HepG2 (cell line): ENCODE measurements around the gene CYP11A1. TPM values are rescaled to one million over a fixed set of nuclear protein-coding genes. Genes with fewer than 3 reads are reported as not detected.
A peak's percentile ranks its signal among the peaks of the same experiment; 100 is the strongest.

Experiments used
- ATAC-seq: fragments of 200-7000 bp; cut with Tn5 transposase; 3 replicates; pipeline ENCODE4 v1.9.1; 2020; ENCODE audit warnings: mild to moderate bottlenecking, moderate library complexity
- BruUV-seq: library from RNA; stranded (reverse); fragments of 400-500 nt; replicated peaks from 2 replicates; lab custom pipeline; 2021; lab: Mats Ljungman, UMichigan
- CTCF ChIA-PET: fragments of 300-600 bp; formaldehyde crosslinking; extraction: SDS; loops from one replicate; lab custom pipeline; 2021; ENCODE audit warnings: low total read pairs, inconsistent platforms, low intra/inter-chr PET ratio; lab: Yijun Ruan, JAX
- POLR2A ChIA-PET: fragments of 350-600 bp; sonication (Branson Sonifier 250); formaldehyde crosslinking; loops from one replicate; lab custom pipeline; 2020; ENCODE audit warnings: antibody characterized with exemption, inconsistent platforms; lab: Yijun Ruan, JAX
- DNase-seq: peaks from one replicate; pipeline ENCODE4 v3.0.0-alpha.2; 2015; ENCODE audit warnings: low spot score
- FAIRE-seq: peaks from 3 replicates; lab custom pipeline; 2011; peaks lifted over from hg19 to GRCh38; lab: Jason Lieb, UNC
- H2AFZ ChIP-seq: one replicate; pipeline ENCODE4 v1.6.1; 2011; ENCODE audit warnings: low read length, inconsistent platforms
- H3K27ac ChIP-seq: fragments of 300-600 bp; 3 replicates; pipeline ENCODE4 v1.8.0; 2011; ENCODE audit warnings: mixed run types, mild to moderate bottlenecking, mixed read lengths, low read length, inconsistent platforms; ENCODE audit not compliant: insufficient read depth; ENCODE audit errors: extremely low read length
- H3K27me3 ChIP-seq, 2 experiments: fragments of 200-600 bp in 1 of 2; 2 replicates in 1 of 2; 3 replicates in 1 of 2; pipeline versions ENCODE4 v1.6.0 to v1.8.0; 2011; ENCODE audit warnings: low read length in 2 of 2, mild to moderate bottlenecking in 2 of 2, moderate library complexity in 2 of 2, inconsistent platforms in 1 of 2; ENCODE audit not compliant: insufficient read depth in 2 of 2, control insufficient read depth in 1 of 2
- H3K36me3 ChIP-seq, 2 experiments: fragments of 200-600 bp in 1 of 2; replicated peaks in 1 of 2; 2 replicates in 1 of 2; 3 replicates in 1 of 2; pipeline versions ENCODE4 v1.5.1 to v1.8.0; 2011; ENCODE audit warnings: low read length in 2 of 2, inconsistent platforms in 1 of 2; ENCODE audit not compliant: insufficient read depth in 2 of 2, control insufficient read depth in 1 of 2
- H3K4me1 ChIP-seq: 2 replicates; pipeline ENCODE4 v1.5.1; 2012; ENCODE audit warnings: low read length, inconsistent platforms; ENCODE audit not compliant: insufficient read depth
- H3K4me2 ChIP-seq: 2 replicates; pipeline ENCODE4 v1.6.0; 2011; ENCODE audit warnings: low read depth, low read length, inconsistent platforms
- H3K4me3 ChIP-seq, 3 experiments: fragments of 200-600 bp in 1 of 3; sonication (generic), shearing (Covaris generic) in 1 of 3; replicated peaks in 1 of 3; 2 replicates each; pipeline ENCODE4 v1.5.1; 2011 to 2016; ENCODE audit warnings: low read length in 3 of 3, inconsistent platforms in 2 of 3, low read depth in 2 of 3, mild to moderate bottlenecking in 2 of 3, control low read depth in 1 of 3, mixed read lengths in 1 of 3; ENCODE audit not compliant: insufficient read depth in 1 of 3
- H3K79me2 ChIP-seq: one replicate; pipeline ENCODE4 v1.6.1; 2011; ENCODE audit warnings: low read length, inconsistent platforms; ENCODE audit not compliant: insufficient read depth
- H3K9ac ChIP-seq: 2 replicates; pipeline ENCODE4 v1.6.0; 2011; ENCODE audit warnings: mild to moderate bottlenecking, low read depth, low read length, inconsistent platforms; ENCODE audit not compliant: insufficient read depth
- H3K9me3 ChIP-seq: 2 replicates; pipeline ENCODE4 v1.5.1; 2012; ENCODE audit warnings: mild to moderate bottlenecking, low read length
- H4K20me1 ChIP-seq: 2 replicates; pipeline ENCODE4 v1.6.0; 2011; ENCODE audit warnings: inconsistent platforms, mild to moderate bottlenecking, low read length, moderate library complexity; ENCODE audit not compliant: insufficient read depth
- AGO1 ChIP-seq: fragments of 200-400 bp; formaldehyde crosslinking; IDR thresholded peaks from 2 replicates; pipeline ENCODE4 v1.6.1; 2017; ENCODE audit warnings: mild to moderate bottlenecking, low read depth, low read length, moderate library complexity; ENCODE audit not compliant: poor library complexity, severe bottlenecking
- ARNTL ChIP-seq: sonication (generic); formaldehyde crosslinking; IDR thresholded peaks from 2 replicates; pipeline ENCODE4 v1.4.0; 2020; ENCODE audit warnings: mild to moderate bottlenecking, missing genetic modification reagents
- CBX5 ChIP-seq: sonication (generic); formaldehyde crosslinking; IDR thresholded peaks from 2 replicates; pipeline ENCODE4 v1.4.0; 2020; ENCODE audit warnings: missing genetic modification reagents, borderline replicate concordance
- FOXM1 ChIP-seq: sonication (generic); formaldehyde crosslinking; IDR thresholded peaks from 2 replicates; pipeline ENCODE4 v1.5.0; 2020; ENCODE audit warnings: missing genetic modification reagents
- KDM5B ChIP-seq: sonication (generic); formaldehyde crosslinking; IDR thresholded peaks from 2 replicates; pipeline ENCODE4 v1.4.0; 2020; ENCODE audit warnings: missing genetic modification reagents, mild to moderate bottlenecking, borderline replicate concordance
- MEIS1 ChIP-seq: sonication (generic); formaldehyde crosslinking; IDR thresholded peaks from 2 replicates; pipeline ENCODE4 v1.9.0; 2021; ENCODE audit warnings: mild to moderate bottlenecking, missing genetic modification reagents, moderate library complexity, borderline replicate concordance
- RARA ChIP-seq: IDR thresholded peaks from 2 replicates; pipeline ENCODE4 v1.6.1; 2016; ENCODE audit warnings: missing genetic modification reagents, missing compliant biosample characterization
- RCOR2 ChIP-seq: IDR thresholded peaks from 2 replicates; pipeline ENCODE4 v1.6.1; 2016; ENCODE audit warnings: missing biosample characterization, missing genetic modification reagents
- SKI ChIP-seq: fragments of 450-650 bp; IDR thresholded peaks from one replicate; pipeline ENCODE4 v1.6.1; 2018; ENCODE audit warnings: mild to moderate bottlenecking; ENCODE audit not compliant: partially characterized antibody
- TP53 ChIP-seq: sonication (generic); formaldehyde crosslinking; conservative IDR thresholded peaks from 2 replicates; pipeline ENCODE4 v1.4.0; 2020; ENCODE audit warnings: missing genetic modification reagents
- ZNF530 ChIP-seq: sonication (generic); formaldehyde crosslinking; IDR thresholded peaks from 2 replicates; pipeline ENCODE4 v1.5.0; 2020; ENCODE audit warnings: low read depth, mild to moderate bottlenecking, missing genetic modification reagents
- ZNF549 ChIP-seq: sonication (generic); formaldehyde crosslinking; IDR thresholded peaks from 2 replicates; pipeline ENCODE4 v1.5.0; 2020; ENCODE audit warnings: missing genetic modification reagents
- ZNF572 ChIP-seq: sonication (generic); formaldehyde crosslinking; IDR thresholded peaks from 2 replicates; pipeline ENCODE4 v1.5.1; 2020; ENCODE audit warnings: mild to moderate bottlenecking, missing genetic modification reagents
- ZNF788 ChIP-seq: sonication (generic); formaldehyde crosslinking; IDR thresholded peaks from 2 replicates; pipeline ENCODE4 v1.5.0; 2020; ENCODE audit warnings: mild to moderate bottlenecking, missing genetic modification reagents, borderline replicate concordance
- ZSCAN31 ChIP-seq: sonication (generic); formaldehyde crosslinking; IDR thresholded peaks from 2 replicates; pipeline ENCODE4 v1.5.0; 2020; ENCODE audit warnings: low read depth, mild to moderate bottlenecking, missing genetic modification reagents
- WGBS: methylation state at CpG from one replicate; pipeline ENCODE4 v1.1.6; 2017; ENCODE audit warnings: low lambda C conversion rate; 5-methylcytosine and 5-hydroxymethylcytosine counted together
- in situ Hi-C: cut with HindIII; loops from 2 replicates; pipeline ENCODE4 v1.10.0; 2017; ENCODE audit warnings: low pct_unique_long_range_greater_than_20kb; ENCODE audit not compliant: extremely low pct_ligation_motif_present
- intact Hi-C: fragments of 100-400 bp; cut with micrococcal nuclease; formaldehyde crosslinking; loops from one replicate; pipeline ENCODE4 v1.10.0; 2022; ENCODE audit not compliant: unreplicated experiment
- polyA plus RNA-seq, 8 experiments: library from polyadenylated mRNA; depleted of rRNA in 3 of 8; stranded (reverse) in 7 of 8; unstranded in 1 of 8; fragments of >200 nt; fragmentation: Illumina TruSeq in 4 of 8; extraction: Trizol in 4 of 8; gene quantifications; 2 replicates each; pipeline versions ENCODE4 v1.2.1 to v1.2.3, GENCODE V29; 2011 to 2016; ENCODE audit warnings: low read depth in 4 of 8, missing spikeins in 1 of 8, mixed read lengths in 1 of 8; ENCODE audit not compliant: insufficient read depth in 1 of 8
- total RNA-seq, 5 experiments: library from RNA; depleted of rRNA; stranded (reverse); fragments of >200 nt; fragmentation: Illumina TruSeq; extraction: Trizol; gene quantifications; 2 replicates each; pipeline ENCODE4 v1.2.3, GENCODE V29; 2016; ENCODE audit warnings: low read depth in 1 of 5
- TF ChIP-seq, protein P1 (sequence below): sonication (generic); formaldehyde crosslinking; IDR thresholded peaks from 2 replicates; pipeline ENCODE4 v1.4.0; 2020; ENCODE audit warnings: missing genetic modification reagents
- TF ChIP-seq, protein P2 (sequence below): sonication (generic); formaldehyde crosslinking; IDR thresholded peaks from 2 replicates; pipeline ENCODE4 v1.4.0; 2020; ENCODE audit warnings: low read depth, mild to moderate bottlenecking, missing genetic modification reagents

Gene CYP11A1
- total and polyA plus RNA-seq, 2 of the 13 experiments (the other 11 are each of a cell fraction or from before 2014, with no cell fraction given), result 0.66 to 0.92 TPM

DNA sequence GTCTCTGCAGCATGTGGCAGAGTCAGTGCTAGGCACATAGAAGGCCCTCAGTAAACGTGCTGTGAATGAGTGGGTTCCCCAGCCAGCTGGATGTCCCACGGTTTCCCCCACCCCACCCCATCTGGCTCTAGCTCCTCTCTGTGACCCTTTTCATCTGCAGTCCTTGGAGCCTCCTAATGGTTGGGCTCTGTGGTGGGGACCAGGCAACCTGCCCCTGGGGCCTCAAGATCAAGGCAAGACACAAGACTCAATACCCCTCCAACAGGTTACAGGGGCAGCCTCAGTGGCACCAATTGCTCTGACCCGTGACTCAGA lies 17.1 kb upstream of the CYP11A1 start:
- no peak overlapping the region for H2AFZ ChIP-seq
- ChIA-PET POLR2A (interaction anchor here (1.1 to 8.8 kb wide), 9 partner anchors 9 to 77 kb away, joined by 3 to 124 read pairs (median 6); partner anchors contain the start of genes SEMA7A and UBL7), CTCF (interaction anchor here (3.5 kb wide), 1 partner anchor 55 kb away, joined by 77 read pairs; no protein-coding TSS in a partner anchor)
- peaks cover 3 to 11% of the 10 kb centered on the region in 2 experiments; a peak in 3 of 5 replicates for H3K27me3 ChIP-seq
- DNase-seq (no peak), ATAC-seq (no peak), FAIRE-seq (no peak)
- no peak overlapping the region for H3K27ac ChIP-seq
- intact Hi-C loops, result loop anchor here (2.0 kb wide), 1 partner anchor 76 kb away; the partner anchor contains the start of gene UBL7
- 0 out of 2 replicates have a peak overlapping the region, but pooled peaks have one; percentile 70 for H3K4me2 ChIP-seq
- in situ Hi-C loops, result loop anchor here (5.0 kb wide), 1 partner anchor 103 kb away; no protein-coding TSS in a partner anchor
- BruUV-seq, result no TSS peak
- no peak overlapping the region for H3K9ac ChIP-seq
- no peaks in the 10 kb centered on the region for H3K36me3 ChIP-seq
- TF ChIP-seq ZNF530 (CRISPR knock-in tag) (no peak), TP53 (no peak), CBX5 (no peak), RARA (CRISPR knock-in tag) (no peak), ZNF788 (CRISPR knock-in tag) (no peak), SKI (no peak), FOXM1 (no peak), ZNF572 (CRISPR knock-in tag) (no peak), ARNTL (CRISPR knock-in tag) (no peak), KDM5B (CRISPR knock-in tag) (no peak), ZNF549 (CRISPR knock-in tag) (no peak), AGO1 (no peak), MEIS1 (CRISPR knock-in tag) (no peak), RCOR2 (CRISPR knock-in tag) (no peak), ZSCAN31 (CRISPR knock-in tag) (no peak)
- TF ChIP-seq, protein P1, sequence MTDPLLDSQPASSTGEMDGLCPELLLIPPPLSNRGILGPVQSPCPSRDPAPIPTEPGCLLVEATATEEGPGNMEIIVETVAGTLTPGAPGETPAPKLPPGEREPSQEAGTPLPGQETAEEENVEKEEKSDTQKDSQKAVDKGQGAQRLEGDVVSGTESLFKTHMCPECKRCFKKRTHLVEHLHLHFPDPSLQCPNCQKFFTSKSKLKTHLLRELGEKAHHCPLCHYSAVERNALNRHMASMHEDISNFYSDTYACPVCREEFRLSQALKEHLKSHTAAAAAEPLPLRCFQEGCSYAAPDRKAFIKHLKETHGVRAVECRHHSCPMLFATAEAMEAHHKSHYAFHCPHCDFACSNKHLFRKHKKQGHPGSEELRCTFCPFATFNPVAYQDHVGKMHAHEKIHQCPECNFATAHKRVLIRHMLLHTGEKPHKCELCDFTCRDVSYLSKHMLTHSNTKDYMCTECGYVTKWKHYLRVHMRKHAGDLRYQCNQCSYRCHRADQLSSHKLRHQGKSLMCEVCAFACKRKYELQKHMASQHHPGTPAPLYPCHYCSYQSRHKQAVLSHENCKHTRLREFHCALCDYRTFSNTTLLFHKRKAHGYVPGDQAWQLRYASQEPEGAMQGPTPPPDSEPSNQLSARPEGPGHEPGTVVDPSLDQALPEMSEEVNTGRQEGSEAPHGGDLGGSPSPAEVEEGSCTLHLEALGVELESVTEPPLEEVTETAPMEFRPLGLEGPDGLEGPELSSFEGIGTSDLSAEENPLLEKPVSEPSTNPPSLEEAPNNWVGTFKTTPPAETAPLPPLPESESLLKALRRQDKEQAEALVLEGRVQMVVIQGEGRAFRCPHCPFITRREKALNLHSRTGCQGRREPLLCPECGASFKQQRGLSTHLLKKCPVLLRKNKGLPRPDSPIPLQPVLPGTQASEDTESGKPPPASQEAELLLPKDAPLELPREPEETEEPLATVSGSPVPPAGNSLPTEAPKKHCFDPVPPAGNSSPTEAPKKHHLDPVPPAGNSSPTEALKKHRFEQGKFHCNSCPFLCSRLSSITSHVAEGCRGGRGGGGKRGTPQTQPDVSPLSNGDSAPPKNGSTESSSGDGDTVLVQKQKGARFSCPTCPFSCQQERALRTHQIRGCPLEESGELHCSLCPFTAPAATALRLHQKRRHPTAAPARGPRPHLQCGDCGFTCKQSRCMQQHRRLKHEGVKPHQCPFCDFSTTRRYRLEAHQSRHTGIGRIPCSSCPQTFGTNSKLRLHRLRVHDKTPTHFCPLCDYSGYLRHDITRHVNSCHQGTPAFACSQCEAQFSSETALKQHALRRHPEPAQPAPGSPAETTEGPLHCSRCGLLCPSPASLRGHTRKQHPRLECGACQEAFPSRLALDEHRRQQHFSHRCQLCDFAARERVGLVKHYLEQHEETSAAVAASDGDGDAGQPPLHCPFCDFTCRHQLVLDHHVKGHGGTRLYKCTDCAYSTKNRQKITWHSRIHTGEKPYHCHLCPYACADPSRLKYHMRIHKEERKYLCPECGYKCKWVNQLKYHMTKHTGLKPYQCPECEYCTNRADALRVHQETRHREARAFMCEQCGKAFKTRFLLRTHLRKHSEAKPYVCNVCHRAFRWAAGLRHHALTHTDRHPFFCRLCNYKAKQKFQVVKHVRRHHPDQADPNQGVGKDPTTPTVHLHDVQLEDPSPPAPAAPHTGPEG, result no peak
- TF ChIP-seq, protein P2, sequence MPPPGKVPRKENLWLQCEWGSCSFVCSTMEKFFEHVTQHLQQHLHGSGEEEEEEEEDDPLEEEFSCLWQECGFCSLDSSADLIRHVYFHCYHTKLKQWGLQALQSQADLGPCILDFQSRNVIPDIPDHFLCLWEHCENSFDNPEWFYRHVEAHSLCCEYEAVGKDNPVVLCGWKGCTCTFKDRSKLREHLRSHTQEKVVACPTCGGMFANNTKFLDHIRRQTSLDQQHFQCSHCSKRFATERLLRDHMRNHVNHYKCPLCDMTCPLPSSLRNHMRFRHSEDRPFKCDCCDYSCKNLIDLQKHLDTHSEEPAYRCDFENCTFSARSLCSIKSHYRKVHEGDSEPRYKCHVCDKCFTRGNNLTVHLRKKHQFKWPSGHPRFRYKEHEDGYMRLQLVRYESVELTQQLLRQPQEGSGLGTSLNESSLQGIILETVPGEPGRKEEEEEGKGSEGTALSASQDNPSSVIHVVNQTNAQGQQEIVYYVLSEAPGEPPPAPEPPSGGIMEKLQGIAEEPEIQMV (CRISPR knock-in tag), result no peak
- no peaks in the 10 kb centered on the region for H3K79me2 ChIP-seq
- WGBS, result 86% methylated on average over 1 of the region's 3 CpGs
- H4K20me1 ChIP-seq, result no peaks in the 10 kb centered on the region
- H3K4me1 ChIP-seq, result peaks cover 83% of the 10 kb centered on the region
- no peak overlapping the region for H3K4me3 ChIP-seq
- no peaks in the 10 kb centered on the region for H3K9me3 ChIP-seq
